Measurements from ENCODE around the gene HEXD.
A peak's percentile ranks its signal among the peaks of the same experiment; 100 is the strongest.

Gene HEXD

DNA sequence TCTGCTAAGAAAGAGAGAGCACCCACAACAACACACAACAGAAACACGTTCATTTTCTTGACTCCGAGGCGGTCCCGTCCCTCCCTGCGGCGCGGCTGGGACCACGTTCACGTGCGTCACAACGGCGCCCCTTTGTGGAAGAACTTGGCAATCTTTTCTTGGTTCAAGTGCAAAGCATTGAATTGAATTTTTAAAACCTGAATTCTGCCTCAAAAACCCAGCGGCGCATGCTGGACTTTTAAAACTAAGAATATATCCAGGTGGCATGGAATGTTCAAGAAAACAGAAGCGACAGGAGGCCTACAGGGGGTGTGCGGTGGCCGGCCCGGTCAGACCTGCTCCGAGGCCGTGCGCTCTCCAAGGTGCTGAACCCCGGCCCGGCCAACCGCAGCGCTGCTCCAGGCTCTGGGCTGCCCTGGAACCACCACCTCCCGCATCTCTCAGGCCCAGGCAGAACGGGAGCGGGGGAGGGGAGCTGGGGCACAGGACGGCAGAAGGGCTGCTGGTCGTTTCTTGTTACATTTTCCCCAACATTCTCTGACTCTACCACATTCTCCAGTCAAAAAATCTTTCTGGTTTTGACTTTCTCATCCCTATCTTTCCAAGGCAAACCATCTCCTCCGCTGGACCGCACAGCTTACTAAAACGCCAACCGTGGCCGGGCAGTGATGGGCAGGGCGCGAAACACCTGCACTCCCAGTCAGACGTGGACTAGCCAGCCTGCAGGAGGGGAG is 3.4 kb upstream of the HEXD start:
- Mint-ChIP-seq H3K9me3 (no peaks in the 10 kb centered on the region), H3K27ac (no peak overlapping the region), H3K4me1 (ENCODE audit: low read depth) (peaks cover 20% of the 10 kb centered on the region), H3K27me3 (no peaks in the 10 kb centered on the region), H3K36me3 (ENCODE audit: low read depth) (peaks cover 6% of the 10 kb centered on the region), H3K4me3 (no peak overlapping the region)

DNA sequence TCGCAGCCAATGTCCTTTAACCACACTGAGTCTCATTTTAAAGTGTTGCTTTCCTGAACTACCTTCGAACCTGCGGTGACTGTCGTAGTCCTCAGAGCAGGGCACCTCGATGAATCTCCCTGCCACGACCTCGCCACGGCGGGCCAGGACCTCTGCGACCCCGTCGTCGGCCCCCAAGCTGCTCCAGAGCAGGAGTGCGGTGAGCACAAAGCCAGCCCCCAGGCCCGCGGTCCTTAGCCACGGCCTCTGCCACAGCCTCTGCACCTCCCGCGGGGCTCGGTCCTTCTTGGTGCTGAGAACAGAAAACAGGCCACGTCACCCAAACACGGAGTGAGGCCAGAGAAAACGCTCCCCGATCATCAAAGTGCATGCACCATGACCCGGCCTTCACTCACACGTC is 2.8 kb upstream of the HEXD start:
- Mint-ChIP-seq H3K27ac (no peak overlapping the region), H3K4me3 (no peak overlapping the region), H3K4me1 (ENCODE audit: low read depth) (peaks cover 25% of the 10 kb centered on the region)

DNA sequence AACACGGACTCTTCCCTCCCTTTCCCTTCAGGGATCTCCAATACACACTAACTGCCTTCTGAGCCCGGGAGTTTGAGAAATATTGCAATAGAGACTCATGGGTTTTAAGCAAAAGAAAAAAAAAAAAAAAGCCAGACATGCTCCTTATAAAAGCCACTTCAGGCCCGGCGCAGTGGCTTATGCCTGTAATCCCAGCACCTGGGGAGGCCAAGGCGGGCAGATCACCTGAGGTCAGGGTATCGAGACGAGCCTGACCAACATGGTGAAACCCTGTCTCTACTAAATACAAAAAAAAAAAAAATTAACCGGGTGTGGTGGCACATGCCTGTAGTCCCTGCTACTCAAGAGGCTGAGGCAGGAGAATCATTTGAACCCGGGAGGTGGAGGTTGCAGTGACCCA is 2.4 kb upstream of the HEXD start:
- H3K9me3 Mint-ChIP-seq, result no peaks in the 10 kb centered on the region
- no peak overlapping the region for H3K27ac Mint-ChIP-seq
- H3K4me3 Mint-ChIP-seq, result no peak overlapping the region
- peaks cover 12% of the 10 kb centered on the region for H3K36me3 Mint-ChIP-seq (ENCODE audit: low read depth)
- H3K27me3 Mint-ChIP-seq, result no peaks in the 10 kb centered on the region
- H3K4me1 Mint-ChIP-seq (ENCODE audit: low read depth), result peaks cover 25% of the 10 kb centered on the region

More for the DNA sequence above, 2.8 kb upstream of the HEXD start:
- Mint-ChIP-seq H3K36me3 (ENCODE audit: low read depth) (peaks cover 12% of the 10 kb centered on the region), H3K9me3 (no peaks in the 10 kb centered on the region), H3K27me3 (no peaks in the 10 kb centered on the region)

DNA sequence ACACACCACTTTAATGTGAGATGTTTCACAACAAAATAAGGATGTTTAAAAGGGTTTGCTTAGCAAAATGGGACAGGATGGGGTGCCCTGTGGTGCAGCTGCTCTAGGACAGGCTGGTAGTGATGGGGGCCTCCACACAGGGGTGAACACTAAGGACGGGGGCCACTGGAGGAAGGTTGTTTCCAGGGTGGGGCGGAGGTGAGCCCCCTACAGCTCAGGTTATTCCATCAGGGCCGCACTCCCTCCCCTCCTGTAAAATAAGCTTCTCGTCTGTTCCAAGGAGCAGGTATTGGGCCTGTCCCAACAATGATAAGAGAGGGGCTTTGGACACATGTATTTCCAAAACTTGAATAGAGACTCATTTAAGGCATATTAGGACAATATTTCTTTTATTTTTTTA is 1.9 kb upstream of the HEXD start:
- H3K27ac Mint-ChIP-seq, result no peak overlapping the region
- no peaks in the 10 kb centered on the region for H3K9me3 Mint-ChIP-seq
- H3K4me1 Mint-ChIP-seq (ENCODE audit: low read depth), result peaks cover 25% of the 10 kb centered on the region
- no peak overlapping the region for H3K4me3 Mint-ChIP-seq
- peaks cover 17% of the 10 kb centered on the region for H3K36me3 Mint-ChIP-seq (ENCODE audit: low read depth)
- no peaks in the 10 kb centered on the region for H3K27me3 Mint-ChIP-seq

DNA sequence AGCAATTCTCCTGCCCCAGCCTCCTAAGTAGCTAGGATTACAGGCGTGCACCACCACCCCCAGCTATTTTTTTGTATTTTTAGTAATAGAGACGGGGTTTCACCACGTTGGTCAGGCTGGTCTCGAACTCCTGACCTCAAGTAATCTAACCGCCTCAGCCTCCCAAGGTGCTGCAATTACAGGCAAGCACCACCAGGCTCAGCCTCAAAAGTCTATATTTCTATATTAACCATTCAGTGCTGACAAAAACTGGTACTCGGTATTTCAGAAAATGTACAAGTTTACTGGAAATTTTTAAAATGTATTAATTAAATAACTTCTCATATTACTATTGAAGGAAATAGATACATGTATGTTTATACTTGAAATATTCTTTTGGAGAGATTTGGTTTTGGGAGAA is 1.4 kb upstream of the HEXD start:
- Mint-ChIP-seq H3K36me3 (ENCODE audit: low read depth) (peaks cover 20% of the 10 kb centered on the region), H3K4me1 (ENCODE audit: low read depth) (peaks cover 25% of the 10 kb centered on the region), H3K27me3 (no peaks in the 10 kb centered on the region), H3K9me3 (no peaks in the 10 kb centered on the region), H3K27ac (no peak overlapping the region), H3K4me3 (no peak overlapping the region)

DNA sequence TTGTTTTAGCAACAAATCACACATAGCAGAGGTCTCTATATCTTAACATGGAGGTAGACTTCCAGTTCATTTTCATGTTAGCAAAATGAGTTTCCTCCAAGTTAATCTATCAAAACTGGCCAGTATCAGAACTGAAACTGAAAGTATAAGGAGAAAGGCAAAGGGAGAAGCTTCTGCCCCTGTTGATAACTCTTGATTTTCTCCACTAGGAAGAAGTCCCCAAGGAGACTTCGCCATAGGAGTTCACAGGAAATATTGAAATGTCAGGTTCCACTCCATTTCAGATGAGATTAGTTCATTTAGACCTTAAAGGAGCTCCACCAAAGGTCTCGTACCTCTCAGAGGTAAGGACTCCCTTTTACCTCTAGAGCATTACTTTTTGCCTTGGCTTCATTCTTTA is 1.4 kb downstream of the HEXD start:
- H3K27ac Mint-ChIP-seq, result peak overlapping the region; percentile 61
- no peaks in the 10 kb centered on the region for H3K27me3 Mint-ChIP-seq
- no peaks in the 10 kb centered on the region for H3K9me3 Mint-ChIP-seq
- peaks cover 21% of the 10 kb centered on the region for H3K4me1 Mint-ChIP-seq (ENCODE audit: low read depth)
- H3K4me3 Mint-ChIP-seq, result peak overlapping the region; percentile 85
- peaks cover 23% of the 10 kb centered on the region for H3K36me3 Mint-ChIP-seq (ENCODE audit: low read depth)

DNA sequence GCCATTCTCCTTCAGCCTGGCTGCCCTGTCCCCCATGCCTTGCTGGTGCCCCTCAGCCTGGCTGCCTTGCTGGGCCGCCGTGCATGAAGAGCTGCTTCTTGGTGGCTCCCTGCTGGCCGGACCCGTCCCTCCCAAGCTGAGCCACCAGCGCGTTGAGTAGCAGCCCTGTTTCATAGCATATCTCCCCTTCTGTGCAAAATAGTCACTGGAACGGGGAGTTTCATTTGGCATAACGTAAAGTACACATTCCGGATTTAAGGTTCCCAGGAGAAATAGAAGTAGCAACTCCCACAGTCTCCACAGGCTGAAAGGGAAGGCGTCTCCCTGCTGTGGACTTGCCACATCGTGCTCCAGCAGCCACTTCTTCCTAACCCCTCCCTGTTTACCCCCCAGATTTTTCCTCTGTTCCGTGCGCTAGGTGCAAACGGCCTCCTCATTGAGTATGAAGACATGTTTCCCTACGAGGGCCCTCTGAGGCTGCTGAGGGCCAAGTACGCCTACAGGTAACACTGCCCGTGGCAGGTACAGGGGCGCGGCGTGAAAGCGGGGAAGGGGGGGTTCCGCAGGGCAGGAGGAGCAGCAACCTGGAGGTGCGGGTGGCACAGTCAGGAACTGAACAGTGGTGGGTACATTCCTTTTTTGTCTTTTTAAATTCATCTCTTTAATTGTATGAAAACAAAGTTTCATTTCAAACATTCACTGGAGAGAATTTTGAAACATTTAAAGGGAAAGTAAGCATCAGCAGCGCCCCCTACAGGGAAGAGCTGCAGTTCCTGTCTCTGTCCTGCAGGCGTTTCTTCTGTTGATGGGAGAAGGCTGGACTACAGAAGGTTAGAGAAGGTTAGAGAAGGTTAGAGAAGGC is 6.1 kb downstream of the HEXD start:
- Mint-ChIP-seq H3K9me3 (no peaks in the 10 kb centered on the region), H3K36me3 (ENCODE audit: low read depth) (peaks cover 23% of the 10 kb centered on the region), H3K27ac (no peak overlapping the region), H3K4me1 (ENCODE audit: low read depth) (peaks cover 18% of the 10 kb centered on the region), H3K4me3 (no peak overlapping the region), H3K27me3 (no peaks in the 10 kb centered on the region)

DNA sequence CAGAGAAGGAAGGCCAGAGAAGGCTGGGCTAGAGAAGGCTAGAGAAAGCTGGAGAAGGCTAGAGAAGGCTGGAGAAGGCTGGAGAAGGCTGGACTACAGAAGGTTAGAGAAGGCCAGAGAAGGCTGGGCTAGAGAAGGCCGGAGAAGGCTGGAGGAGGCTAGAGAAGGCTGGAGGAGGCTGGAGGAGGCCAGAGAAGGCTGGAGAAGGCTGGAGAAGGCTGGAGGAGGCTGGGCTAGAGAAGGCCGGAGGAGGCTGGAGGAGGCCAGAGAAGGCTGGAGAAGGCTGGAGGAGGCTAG is 6.7 kb downstream of the HEXD start:
- H3K27me3 Mint-ChIP-seq, result no peaks in the 10 kb centered on the region
- no peak overlapping the region for H3K27ac Mint-ChIP-seq
- H3K9me3 Mint-ChIP-seq, result no peaks in the 10 kb centered on the region
- H3K4me1 Mint-ChIP-seq (ENCODE audit: low read depth), result peaks cover 18% of the 10 kb centered on the region
- no peak overlapping the region for H3K4me3 Mint-ChIP-seq
- peaks cover 26% of the 10 kb centered on the region for H3K36me3 Mint-ChIP-seq (ENCODE audit: low read depth)

DNA sequence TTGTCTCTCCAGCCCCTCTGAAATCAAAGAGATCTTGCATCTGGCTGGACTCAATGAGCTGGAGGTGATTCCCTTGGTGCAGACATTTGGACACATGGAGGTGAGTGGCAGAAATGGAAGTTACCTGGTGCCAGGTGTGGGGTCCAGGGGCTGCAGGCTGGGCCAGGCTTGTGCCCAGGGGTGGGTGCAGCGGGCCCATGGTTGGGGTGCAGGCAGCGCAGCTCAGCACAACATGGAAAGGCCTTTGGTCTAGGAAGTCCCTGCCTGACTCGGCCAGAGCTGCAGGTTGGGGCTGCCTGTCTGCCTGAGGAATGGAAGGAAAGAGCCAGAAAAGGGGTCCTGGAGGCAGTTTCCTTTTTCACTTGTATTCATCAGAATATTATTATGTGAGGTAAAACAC is 10.4 kb downstream of the HEXD start:
- Mint-ChIP-seq H3K4me3 (no peak overlapping the region), H3K27me3 (no peaks in the 10 kb centered on the region)

DNA sequence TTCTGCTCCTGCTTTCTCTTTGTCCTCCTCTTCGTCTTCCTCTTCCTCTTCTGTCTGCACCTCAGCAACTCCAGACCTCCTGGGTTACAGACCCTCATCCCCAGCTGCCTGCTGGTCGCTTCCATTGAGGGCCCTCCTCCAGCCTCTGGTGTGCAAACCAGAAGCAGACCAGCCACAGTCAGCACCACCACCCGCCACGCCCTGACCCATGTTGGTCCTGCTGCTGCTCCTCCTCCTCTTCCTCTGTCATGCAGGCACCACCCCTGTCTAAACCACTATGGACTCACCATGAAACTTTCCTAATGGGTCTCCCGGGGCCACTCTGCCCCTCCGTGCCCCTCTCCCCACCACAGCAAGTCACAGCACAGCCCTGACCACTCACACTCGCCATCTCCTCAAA is 11.7 kb downstream of the HEXD start:
- Mint-ChIP-seq H3K4me1 (ENCODE audit: low read depth) (peaks cover 29% of the 10 kb centered on the region), H3K36me3 (ENCODE audit: low read depth) (peaks cover 5% of the 10 kb centered on the region), H3K27me3 (no peaks in the 10 kb centered on the region), H3K9me3 (no peaks in the 10 kb centered on the region), H3K4me3 (no peak overlapping the region), H3K27ac (no peak overlapping the region)

More for the DNA sequence above, 10.4 kb downstream of the HEXD start:
- Mint-ChIP-seq H3K27ac (no peak overlapping the region), H3K4me1 (ENCODE audit: low read depth) (peaks cover 19% of the 10 kb centered on the region), H3K9me3 (no peaks in the 10 kb centered on the region), H3K36me3 (ENCODE audit: low read depth) (peaks cover 5% of the 10 kb centered on the region)

DNA sequence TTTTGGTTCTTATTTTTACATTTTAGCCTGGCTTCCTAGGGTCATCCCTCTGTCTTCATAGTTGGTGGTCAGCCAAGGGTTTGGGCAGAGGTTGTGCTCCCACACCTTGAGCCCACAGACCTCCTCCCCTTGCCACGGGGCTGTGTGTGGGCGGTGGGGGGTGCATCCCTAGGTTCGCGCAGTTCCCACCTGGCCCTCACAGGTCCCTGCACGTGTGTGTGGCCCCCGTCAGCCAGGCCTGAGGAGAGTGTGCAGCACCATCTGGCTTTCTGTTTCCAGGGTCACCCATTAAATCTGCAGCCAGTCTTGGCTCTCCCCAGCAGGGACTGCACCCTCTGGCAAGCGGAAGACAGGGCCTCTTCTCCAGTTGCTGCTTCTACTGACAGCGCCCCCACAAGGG is 13.9 kb downstream of the HEXD start:
- no peak overlapping the region for H3K27ac Mint-ChIP-seq
- no peaks in the 10 kb centered on the region for H3K27me3 Mint-ChIP-seq
- peaks cover 5% of the 10 kb centered on the region for H3K36me3 Mint-ChIP-seq (ENCODE audit: low read depth)
- peaks cover 35% of the 10 kb centered on the region for H3K4me1 Mint-ChIP-seq (ENCODE audit: low read depth)
- H3K9me3 Mint-ChIP-seq, result no peaks in the 10 kb centered on the region
- H3K4me3 Mint-ChIP-seq, result no peak overlapping the region

DNA sequence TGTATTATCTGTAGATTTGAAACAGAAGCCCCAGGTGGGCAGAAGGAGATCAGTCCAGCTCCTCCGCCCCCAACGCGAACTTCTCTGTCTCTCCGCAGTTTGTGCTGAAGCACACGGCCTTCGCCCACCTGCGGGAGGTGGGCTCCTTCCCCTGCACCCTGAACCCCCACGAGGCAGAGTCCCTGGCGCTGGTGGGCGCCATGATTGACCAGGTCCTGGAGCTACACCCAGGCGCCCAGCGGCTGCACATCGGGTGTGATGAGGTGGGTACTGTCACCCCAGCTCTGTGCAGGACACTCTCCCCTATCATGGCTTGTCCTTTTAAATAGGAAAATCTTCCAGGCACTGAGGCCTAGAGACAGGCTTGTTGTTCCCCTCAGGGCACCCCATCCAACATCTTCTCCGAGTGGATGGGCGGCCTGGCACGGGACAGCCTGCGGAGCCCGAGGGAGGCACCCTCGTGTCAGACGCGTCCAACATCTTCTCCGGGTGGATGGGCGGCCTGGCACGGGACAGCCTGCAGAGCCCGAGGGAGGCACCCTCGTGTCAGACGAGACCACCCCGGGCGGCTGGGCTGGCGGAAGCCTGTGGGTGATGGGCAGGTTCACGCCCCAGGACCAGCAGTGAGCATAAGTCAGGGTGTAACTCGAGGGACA is 15.5 kb downstream of the HEXD start:
- Mint-ChIP-seq H3K36me3 (ENCODE audit: low read depth) (peaks cover 10% of the 10 kb centered on the region), H3K27ac (no peak overlapping the region), H3K4me3 (no peak overlapping the region)

DNA sequence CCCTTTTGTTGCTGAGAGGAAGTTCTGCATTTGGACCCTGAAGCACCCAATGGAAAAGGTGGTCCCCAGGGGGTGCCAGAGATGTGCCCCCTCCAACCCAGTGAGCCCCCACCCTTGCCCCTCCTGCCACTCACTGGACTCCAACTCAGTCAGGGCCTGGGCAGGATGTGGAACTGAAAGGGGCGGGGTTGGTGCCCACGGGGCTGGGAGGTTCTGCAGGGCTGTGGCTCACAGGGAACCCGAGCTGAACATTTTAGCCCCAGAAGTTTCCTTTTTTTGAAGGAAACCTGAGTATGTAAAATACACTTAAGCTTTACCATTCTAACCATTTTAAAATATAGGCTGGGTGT is 16.0 kb downstream of the HEXD start:
- Mint-ChIP-seq H3K27me3 (no peaks in the 10 kb centered on the region), H3K4me3 (no peak overlapping the region), H3K36me3 (ENCODE audit: low read depth) (peaks cover 10% of the 10 kb centered on the region), H3K9me3 (no peaks in the 10 kb centered on the region), H3K27ac (no peak overlapping the region), H3K4me1 (ENCODE audit: low read depth) (peaks cover 27% of the 10 kb centered on the region)

More for the DNA sequence above, 15.5 kb downstream of the HEXD start:
- H3K9me3 Mint-ChIP-seq, result no peaks in the 10 kb centered on the region
- no peaks in the 10 kb centered on the region for H3K27me3 Mint-ChIP-seq
- H3K4me1 Mint-ChIP-seq (ENCODE audit: low read depth), result peaks cover 28% of the 10 kb centered on the region

DNA sequence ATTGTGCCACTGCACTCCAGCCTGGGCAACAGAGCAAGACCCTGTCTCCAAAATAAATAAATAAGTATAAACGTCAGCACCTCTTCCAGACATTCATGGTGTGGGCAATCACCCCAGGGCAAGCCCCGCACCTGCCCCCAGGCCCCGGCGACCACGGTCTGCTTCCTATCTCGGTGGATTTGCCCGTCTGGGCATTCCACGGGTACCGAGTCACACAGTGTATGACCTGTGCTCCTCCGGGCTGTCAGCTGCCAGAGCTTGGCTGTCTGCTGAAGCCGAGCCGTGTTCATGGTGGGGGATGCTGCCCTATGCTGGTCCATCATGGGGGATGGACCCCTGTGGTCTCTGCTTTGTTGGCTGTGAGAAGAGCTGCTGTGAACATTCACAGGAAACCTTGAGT is 17.0 kb downstream of the HEXD start:
- peaks cover 5% of the 10 kb centered on the region for H3K36me3 Mint-ChIP-seq (ENCODE audit: low read depth)
- H3K9me3 Mint-ChIP-seq, result no peaks in the 10 kb centered on the region
- H3K27ac Mint-ChIP-seq, result no peak overlapping the region
- peaks cover 18% of the 10 kb centered on the region for H3K4me1 Mint-ChIP-seq (ENCODE audit: low read depth)
- H3K27me3 Mint-ChIP-seq, result no peaks in the 10 kb centered on the region
- no peak overlapping the region for H3K4me3 Mint-ChIP-seq

Measured in stimulated activated naive CD8-positive, alpha-beta T cell treated with anti-CD3 and anti-CD28 coated beads, Interleukin-15, Interleukin-2, amounts not matched to agents 100 ng/mL and 50 ng/mL, for 24 hours (primary cell).